GM13976 (cell line): ENCODE measurements around the gene TM4SF4.

Experiments used
- DNase-seq: peaks from one replicate; pipeline ENCODE4 v3.0.0; 2012; ENCODE audit warnings: low spot score
- CTCF ChIP-seq: IDR thresholded peaks from 2 replicates; pipeline ENCODE4 v1.5.1; 2012; ENCODE audit warnings: borderline replicate concordance, mild to moderate bottlenecking; ENCODE audit not compliant: insufficient read depth; ENCODE audit errors: extremely low read depth, missing control alignments, control extremely low read depth
- in situ Hi-C: fragments of 300-500 bp; cut with MboI; formaldehyde crosslinking; loops from one replicate; pipeline ENCODE4 v1.12.0; 2022; ENCODE audit warnings: low sequenced_read_pairs, mixed read lengths, inconsistent platforms; ENCODE audit not compliant: unreplicated experiment

The TM4SF4 gene

GRCh38 chr3:149474250-149474817 lies at the start of gene TM4SF4:
TM4SF4 (plus strand) TSS chr3:149474697; CDS start chr3:149474878, 181 bp downstream.
- in situ Hi-C loops: no loop called here
- no peak for DNase-seq
- no peak for TF ChIP-seq CTCF

GRCh38 chr3:149424918-149425317 lies 49.6 kb upstream of the TM4SF4 start:
- DNase-seq: no peak
- TF ChIP-seq CTCF: no peak
- in situ Hi-C loops: no loop called here

- TF ChIP-seq CTCF: no peak
- DNase-seq: no peak
- in situ Hi-C loops: no loop called here
These were observed 48.2 kb upstream of the TM4SF4 start for GRCh38 chr3:149426325-149426724.

GRCh38 chr3:149428087-149428486 lies 46.4 kb upstream of the TM4SF4 start:
- no peak for TF ChIP-seq CTCF
- in situ Hi-C loops: no loop called here
- DNase-seq: no peak

- DNase-seq: no peak
- in situ Hi-C loops: no loop called here
- TF ChIP-seq CTCF: no peak
These were observed 44.3 kb upstream of the TM4SF4 start for GRCh38 chr3:149430216-149430615.

GRCh38 chr3:149432149-149432548 lies 42.3 kb upstream of the TM4SF4 start:
- TF ChIP-seq CTCF: no peak
- no peak for DNase-seq
- in situ Hi-C loops: no loop called here
